Activated naive CD4-positive, alpha-beta T cell treated with Interleukin-2 at 50 U/mL for 16 hours (primary cell): ENCODE data around the gene TEKT5.
"Not testable (repeated sequence)": the region's sequence is repeated elsewhere in the genome, so short reads cannot be mapped to it uniquely, and the experiment has no call there.

Experiments used
- DNase-seq: peaks from one replicate; pipeline ENCODE4 v3.0.0-alpha.2; 2020

TEKT5 gene

DNA sequence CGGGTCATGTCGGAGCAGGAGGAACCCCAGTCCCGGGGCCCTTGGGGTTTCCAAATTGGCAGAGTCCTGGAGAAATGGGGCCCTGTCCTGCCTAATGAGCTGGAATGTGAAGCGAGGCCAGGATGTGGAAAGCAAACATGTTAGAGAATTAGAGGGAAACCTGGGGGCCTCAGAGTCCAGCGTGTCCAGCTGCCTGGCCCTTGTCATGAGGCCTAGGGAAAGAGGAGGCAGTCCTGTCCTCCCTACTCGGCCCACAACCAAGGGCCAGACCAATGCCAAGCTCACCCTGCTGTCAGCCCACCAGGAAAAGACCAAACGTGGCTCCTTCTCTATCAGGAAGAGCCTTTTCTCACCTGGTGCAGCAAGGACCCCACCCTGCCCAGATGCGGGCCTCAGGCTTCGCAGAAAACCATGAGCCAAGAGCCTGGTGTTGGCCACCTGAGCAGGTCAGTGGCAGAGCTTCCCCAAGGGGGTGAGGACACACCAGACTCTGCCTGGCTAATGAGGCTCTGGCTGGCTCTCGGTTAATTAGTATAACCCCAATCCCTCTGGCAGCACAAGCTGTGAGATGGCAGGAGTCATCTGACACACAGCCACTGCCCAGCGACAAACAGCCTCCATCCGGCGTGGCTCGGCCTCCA, 10.1 kb downstream of the TEKT5 start:
- no peak for DNase-seq

- DNase-seq: no peak
Measured at GRCh38 chr16:10683170-10683569, 11.6 kb downstream of the TEKT5 start.

GRCh38 chr16:10682604-10683003, 12.1 kb downstream of the TEKT5 start:
- no peak for DNase-seq

- DNase-seq: no peak
Measured at GRCh38 chr16:10681310-10682308, 13.1 kb downstream of the TEKT5 start.

DNA sequence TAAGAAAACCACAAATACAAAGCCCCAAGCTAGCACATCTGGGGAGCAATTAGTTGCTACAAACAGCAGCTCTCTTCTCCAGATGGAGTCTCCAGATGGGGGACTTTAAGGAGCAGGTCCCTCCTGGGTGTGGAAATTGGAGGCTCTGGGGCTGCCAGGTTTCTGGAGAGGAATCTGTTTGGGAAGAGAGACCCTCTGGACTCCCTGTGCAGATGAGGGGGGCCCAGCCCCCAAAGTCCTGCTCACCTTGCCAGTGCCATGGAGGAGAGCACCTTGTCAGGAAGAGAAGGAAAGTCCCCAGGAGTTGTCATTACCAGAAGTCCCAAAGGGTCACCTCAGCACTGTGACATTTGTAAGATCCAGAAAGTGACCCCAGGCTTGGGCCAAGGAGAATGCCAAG, 14.8 kb downstream of the TEKT5 start:
- no peak for DNase-seq

DNA sequence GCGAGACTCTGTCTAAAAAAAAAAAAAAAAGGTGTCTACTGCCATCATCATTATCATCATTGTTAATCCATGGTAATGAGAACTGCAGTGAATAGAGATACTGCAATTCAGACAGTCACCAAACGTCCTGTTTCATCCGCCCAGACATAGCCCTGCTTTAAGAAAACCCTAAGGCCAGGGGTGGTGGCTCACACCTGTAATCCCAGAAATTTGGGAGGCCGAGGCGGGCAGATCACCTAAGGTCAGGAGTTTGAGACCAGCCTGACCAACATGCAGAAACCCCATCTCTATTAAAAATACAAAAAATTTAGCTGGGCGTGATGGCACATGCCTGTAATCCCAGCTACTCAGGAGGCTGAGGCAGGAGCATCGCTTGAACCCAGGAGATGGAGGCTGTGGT, 15.3 kb downstream of the TEKT5 start:
- DNase-seq: not testable (repeated sequence)

DNA sequence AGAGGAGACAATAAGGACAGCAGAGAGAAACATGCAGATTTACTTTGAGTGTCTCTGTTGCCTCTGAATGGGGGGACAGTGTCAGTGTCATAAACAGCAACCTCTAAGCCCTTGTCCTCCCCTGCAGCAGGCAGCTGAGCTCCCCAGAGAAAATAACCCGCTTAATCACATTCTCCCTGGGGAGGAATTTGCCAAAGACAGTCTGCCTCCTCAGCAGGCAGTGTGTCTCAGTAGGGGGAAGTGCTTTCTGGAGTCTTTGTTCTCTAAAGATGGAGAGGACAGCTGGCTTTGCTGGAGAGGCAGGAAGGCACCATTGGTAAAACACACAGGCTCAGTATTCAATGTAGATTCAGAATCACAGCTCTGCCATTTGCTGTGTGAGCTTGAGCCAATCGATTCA, 16.1 kb downstream of the TEKT5 start:
- no peak for DNase-seq

DNA sequence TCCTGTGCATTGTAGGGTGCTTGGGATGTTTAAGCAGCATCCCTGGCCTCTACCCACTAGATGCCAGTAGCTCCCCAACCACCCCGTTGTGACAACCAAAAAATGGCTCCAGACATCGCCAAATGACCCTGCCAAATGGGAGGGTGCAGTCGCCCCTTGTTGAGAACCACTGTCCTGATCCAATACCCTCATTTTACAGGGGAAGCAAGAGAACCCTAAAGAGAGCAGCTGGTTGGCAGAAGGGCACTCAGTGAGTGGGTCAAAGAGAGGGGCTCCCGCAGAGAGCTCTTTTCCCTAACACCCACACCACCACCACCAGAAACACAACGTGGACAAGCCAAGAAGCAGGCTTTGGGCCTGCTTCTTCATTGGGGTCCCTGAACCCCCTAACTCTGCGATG, 18.4 kb downstream of the TEKT5 start:
- DNase-seq: no peak

DNA sequence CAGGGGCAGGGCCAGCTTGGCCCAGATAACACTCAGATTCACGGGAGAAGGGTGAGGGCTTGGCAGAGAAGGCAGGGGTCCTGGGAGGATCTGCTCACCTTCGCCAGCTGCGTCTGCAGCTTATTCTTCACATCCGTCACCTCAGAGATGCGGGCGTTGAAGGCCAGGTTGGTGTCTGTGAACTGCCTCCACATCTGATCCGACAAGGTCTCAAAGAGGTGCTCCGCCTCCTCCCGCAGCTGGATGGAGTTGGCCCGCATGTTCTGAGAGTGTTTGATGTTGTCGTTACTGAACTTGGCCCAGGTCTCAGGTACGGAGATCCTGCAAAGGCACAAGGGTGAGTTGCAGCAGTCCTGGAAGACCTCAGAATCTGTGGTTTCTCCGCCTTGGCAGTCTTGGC, 18.9 kb downstream of the TEKT5 start:
- no peak for DNase-seq

DNA sequence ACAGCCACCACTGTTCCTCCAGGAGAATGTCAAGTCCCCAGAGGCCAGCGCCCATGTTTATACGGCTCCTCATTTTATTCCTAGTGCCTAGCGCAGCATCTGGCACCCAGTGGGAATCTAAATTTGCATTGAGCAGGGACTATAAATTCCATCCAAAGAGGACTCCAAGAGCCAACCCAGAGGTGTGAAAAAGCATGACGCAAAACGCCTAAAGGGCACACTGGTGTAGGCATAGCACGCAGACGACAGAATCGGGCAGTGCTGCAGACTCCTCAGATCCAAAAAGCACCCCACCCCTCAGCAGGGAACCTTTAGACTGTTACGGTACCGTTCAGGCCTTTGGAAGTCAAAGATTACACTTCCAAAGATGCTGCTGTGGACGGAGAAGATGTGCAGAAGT, 19.5 kb downstream of the TEKT5 start:
- DNase-seq: no peak

- DNase-seq: no peak
Measured at GRCh38 chr16:10671729-10672128, 23.0 kb downstream of the TEKT5 start.

GRCh38 chr16:10669791-10670190, 24.9 kb downstream of the TEKT5 start:
- no peak for DNase-seq

- DNase-seq: no peak
Measured at GRCh38 chr16:10668322-10669045, 26.2 kb downstream of the TEKT5 start.

DNA sequence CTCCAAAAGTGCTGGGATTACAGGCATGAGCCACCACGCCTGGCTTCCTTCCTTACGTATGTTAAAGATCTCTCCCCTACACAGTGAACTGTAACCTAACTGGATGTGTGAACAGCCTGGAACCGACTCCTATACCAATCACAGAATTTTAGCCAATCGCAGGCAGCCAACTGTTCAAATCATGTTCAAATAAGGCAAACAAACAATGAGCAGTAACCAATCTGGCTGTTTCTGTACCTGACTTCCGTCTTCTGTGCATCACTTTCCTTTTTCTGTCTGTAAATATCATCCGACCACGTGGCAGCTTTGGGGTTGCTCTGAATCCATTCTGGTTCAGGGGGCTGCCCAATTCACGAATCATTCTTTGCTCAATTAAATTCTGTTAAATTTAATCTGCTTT, 27.5 kb downstream of the TEKT5 start:
- no peak for DNase-seq

- DNase-seq: no peak
Measured at GRCh38 chr16:10666291-10666690, 28.4 kb downstream of the TEKT5 start.

DNA sequence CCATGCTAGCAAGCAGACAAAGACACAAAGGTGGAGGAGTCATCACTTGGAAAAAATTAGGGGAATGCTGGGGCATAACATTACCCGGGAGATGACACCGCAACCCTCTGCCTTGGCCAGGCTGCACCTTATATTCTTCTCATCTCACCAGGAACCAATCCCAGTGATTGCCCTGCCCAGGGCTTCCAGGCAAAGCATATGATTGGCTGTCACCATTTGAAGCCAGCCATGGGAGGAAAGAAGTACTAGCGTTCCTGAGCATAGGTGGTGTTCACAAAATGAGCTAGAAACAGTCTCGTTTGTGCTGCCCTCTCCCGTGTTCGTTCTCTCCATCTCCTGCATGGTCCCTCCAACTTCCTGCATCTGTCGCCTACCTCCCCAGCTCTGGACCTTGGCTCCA, 29.6 kb downstream of the TEKT5 start:
- no peak for DNase-seq

GRCh38 chr16:10664720-10665126, 30.0 kb downstream of the TEKT5 start:
- DNase-seq: no peak

- DNase-seq: no peak
Measured at GRCh38 chr16:10663744-10664143, 31.0 kb downstream of the TEKT5 start.

- no peak for DNase-seq
Measured at GRCh38 chr16:10663146-10663545, 31.6 kb downstream of the TEKT5 start.

DNA sequence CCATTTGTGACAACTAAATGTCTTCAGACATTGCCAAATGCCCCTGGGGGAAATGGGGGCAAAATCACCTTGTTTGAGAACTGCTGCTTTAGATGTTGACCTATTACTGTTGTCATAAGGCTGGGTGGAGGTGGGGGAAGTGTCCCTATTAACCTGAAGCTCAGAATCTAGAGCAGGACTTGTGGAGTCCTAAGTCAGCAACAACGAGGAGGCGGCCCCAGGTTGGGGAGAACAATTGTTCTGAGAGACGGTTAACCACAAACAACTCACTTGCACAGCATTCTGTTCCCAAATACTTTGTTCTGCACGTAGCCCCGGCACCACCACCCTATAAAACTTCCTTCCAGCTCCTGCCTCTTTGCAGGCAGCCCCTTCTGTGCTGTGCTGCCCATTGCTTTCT, 32.5 kb downstream of the TEKT5 start:
- DNase-seq: no peak

DNA sequence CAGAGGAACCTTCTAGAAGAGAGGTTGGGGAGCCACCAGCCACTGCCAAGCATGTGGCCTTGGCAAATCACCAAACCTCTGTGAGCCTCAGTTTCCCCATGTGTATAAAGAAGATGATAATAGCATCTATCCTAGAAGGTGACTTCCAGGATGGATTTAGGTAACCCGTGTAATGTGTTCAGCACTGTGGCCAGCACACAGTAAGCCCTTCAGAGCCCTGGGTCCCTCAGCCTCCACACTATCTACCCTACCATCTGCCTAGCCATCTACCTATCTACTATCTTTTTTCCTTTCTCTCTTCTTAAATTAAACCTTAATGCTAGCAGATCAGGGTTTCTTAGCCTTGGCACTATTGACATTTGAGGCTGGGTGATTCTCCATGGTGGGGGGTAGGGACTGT, 33.0 kb downstream of the TEKT5 start:
- DNase-seq: no peak

DNA sequence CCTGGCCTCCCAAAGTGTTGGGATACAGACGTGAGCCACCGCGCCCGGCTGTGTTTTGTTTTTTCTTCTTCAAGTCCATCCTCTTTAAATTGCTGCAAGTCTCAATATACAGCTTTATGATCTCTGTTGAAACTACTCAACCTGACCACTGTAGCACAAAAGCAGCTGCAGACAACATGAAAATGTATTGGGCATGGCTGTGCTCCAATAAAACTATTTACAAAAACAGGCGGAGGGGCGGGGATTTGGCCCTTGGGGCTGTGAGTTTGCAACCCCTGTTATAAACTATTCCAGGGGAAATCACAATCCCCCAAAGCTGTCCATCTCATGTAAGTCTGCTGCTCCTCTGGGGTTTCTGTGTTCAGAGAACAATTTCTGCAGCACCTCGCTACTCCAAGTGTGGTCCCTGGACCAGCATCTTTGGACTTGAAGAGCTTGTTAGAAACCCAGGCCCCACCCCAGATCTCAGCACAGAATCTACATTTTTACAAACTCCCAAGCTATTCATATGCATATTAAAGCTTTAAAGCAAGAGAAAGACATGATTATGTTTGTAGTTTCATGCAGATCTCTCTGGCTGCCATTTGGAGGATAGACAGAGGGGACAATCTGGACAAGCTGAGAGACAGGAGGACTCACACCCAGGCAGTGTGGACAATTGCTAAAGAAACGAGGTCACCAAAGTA, 33.6 kb downstream of the TEKT5 start:
- DNase-seq: no peak

- DNase-seq: no peak
Measured at GRCh38 chr16:10658943-10659342, 35.8 kb downstream of the TEKT5 start.
